ENCODE data around the gene RNGTT. TPM values are rescaled to one million over a fixed set of nuclear protein-coding genes. Genes with fewer than 3 reads are reported as not detected.
A peak's percentile ranks its signal among the peaks of the same experiment; 100 is the strongest.

The RNGTT gene
- total and polyA plus RNA-seq, 12 donors: 2.6 to 29.6 (median 14.2) TPM

DNA sequence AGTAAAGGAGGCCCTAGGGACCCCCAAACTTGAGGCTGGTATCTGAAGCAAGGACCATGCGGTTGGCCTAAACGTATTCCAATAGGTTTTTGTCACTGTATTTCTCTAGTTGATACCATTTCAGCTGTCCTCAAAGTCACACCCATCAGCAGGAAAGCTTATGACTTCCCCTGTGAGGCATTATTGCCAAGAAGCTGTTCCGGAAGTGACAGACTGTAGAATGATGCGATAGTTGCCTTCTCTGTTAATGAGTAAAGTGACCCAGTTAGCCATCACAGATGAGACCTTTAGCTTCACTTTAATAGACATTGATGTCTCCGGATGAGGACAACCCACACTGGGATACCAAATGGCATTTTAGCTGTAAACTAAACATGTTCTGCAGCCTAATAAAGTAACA, 147.9 kb downstream of the RNGTT start:
- peaks cover 0 to 17% of the 10 kb centered on the region in 2 donors for H3K4me1 ChIP-seq (replicated peaks in 1 of 2)
- no peaks in the 10 kb centered on the region for H3K36me3 ChIP-seq (replicated peaks in 1 of 2)
- WGBS, 4 donors: 83 to 90% (median 87%) methylated on average over 5 of the region's 5 CpGs
- DNase-seq: no peak
- no peaks in the 10 kb centered on the region for H3K27me3 ChIP-seq
- H3K4me3 ChIP-seq: no peak overlapping the region
- TF ChIP-seq, protein P1, sequence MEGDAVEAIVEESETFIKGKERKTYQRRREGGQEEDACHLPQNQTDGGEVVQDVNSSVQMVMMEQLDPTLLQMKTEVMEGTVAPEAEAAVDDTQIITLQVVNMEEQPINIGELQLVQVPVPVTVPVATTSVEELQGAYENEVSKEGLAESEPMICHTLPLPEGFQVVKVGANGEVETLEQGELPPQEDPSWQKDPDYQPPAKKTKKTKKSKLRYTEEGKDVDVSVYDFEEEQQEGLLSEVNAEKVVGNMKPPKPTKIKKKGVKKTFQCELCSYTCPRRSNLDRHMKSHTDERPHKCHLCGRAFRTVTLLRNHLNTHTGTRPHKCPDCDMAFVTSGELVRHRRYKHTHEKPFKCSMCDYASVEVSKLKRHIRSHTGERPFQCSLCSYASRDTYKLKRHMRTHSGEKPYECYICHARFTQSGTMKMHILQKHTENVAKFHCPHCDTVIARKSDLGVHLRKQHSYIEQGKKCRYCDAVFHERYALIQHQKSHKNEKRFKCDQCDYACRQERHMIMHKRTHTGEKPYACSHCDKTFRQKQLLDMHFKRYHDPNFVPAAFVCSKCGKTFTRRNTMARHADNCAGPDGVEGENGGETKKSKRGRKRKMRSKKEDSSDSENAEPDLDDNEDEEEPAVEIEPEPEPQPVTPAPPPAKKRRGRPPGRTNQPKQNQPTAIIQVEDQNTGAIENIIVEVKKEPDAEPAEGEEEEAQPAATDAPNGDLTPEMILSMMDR (IDR thresholded peaks at IDR 0.05): no peak
- no peak for TF ChIP-seq POLR2A (IDR thresholded peaks at IDR 0.05)
- peak overlapping the region in 1 of 5 donors; percentile 12 for H3K27ac ChIP-seq
- intact Hi-C loops (cut with DNase I): no loop called here
- H3K9me3 ChIP-seq (replicated peaks in 1 of 3): peaks cover 0 to 4% (median 0%) of the 10 kb centered on the region in 3 donors

DNA sequence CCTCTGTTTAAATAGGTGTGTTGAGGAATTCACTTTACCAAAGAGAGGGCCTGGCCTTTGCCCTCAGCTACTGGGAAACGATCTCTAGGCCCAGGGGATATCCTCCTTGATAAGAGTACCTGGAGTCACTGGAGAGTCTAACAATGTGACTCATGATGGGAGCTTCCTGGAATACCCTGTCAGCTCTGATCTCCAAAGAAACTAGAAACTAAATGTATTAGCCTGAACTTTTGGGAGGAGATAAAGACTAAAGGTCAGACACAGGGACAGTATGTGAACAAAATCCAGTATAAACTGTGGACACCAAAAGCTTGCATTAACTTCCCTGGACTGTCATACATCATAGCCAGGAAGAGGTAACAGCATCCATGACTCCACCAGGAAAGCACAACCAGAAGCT, 148.5 kb downstream of the RNGTT start:
- Histone ChIP-seq H3K4me1 (replicated peaks in 1 of 2) (peaks cover 0 to 17% of the 10 kb centered on the region in 2 donors), H3K27me3 (no peaks in the 10 kb centered on the region), H3K36me3 (replicated peaks in 1 of 2) (no peaks in the 10 kb centered on the region), H3K4me3 (no peak overlapping the region), H3K9me3 (replicated peaks in 1 of 3) (peaks cover 0 to 4% (median 0%) of the 10 kb centered on the region in 3 donors), H3K27ac (no peak overlapping the region)
- TF ChIP-seq, protein P1 (IDR thresholded peaks at IDR 0.05): no peak
- TF ChIP-seq POLR2A (IDR thresholded peaks at IDR 0.05): no peak
- intact Hi-C loops (cut with DNase I): no loop called here
- peak in 3 of 7 donors; percentile 1 to 20 (median 18) for DNase-seq
- 32 to 50% (median 38%) methylated on average over 1 of the region's 1 CpG for WGBS, 4 donors

DNA sequence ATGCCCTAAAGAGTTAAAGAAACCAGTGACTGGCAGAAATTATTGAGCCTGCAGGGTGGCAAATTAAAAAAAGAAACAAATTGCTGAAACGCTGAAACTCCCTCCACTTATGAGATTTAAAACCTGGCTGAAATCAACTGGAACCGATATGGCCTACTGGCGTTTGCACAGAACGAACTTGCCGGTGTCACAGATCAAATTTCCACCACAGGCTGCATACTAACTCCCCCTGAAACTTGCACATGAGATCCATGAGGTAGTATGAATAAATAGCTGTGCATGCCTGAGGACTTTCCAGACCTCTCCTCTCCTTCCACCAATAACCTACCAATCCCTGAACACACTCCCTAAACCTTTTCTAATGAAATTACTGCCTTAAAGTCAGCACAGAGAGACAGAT, 150.4 kb downstream of the RNGTT start:
- TF ChIP-seq, protein P1 (IDR thresholded peaks at IDR 0.05): no peak
- TF ChIP-seq POLR2A (IDR thresholded peaks at IDR 0.05): no peak

DNA sequence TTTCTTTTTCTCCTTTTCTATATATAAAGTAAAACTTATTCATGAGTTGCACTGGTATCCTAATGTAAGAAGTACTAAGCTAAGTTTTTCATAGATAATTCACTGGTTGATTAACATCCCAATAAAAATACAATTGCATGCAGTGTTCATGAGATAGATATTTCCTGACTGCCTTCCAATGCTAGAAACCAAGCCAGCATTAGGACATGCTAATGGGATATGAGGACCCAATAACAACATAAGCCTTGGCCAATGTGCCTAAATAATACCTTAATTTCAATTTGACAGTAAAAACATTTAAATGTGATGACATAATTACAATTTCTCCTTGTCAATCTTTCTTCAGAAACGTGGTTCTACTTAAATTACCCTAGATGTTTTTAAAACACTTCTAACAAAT, 152.7 kb downstream of the RNGTT start:
- TF ChIP-seq POLR2A (IDR thresholded peaks at IDR 0.05): no peak
- TF ChIP-seq, protein P1 (IDR thresholded peaks at IDR 0.05): no peak
- no peaks in the 10 kb centered on the region for H3K36me3 ChIP-seq (replicated peaks in 1 of 2)

More for the DNA sequence above, 150.4 kb downstream of the RNGTT start:
- Histone ChIP-seq H3K4me3 (no peak overlapping the region), H3K27ac (no peak overlapping the region), H3K27me3 (no peaks in the 10 kb centered on the region), H3K36me3 (replicated peaks in 1 of 2) (no peaks in the 10 kb centered on the region), H3K9me3 (replicated peaks in 1 of 3) (peaks cover 0 to 4% (median 0%) of the 10 kb centered on the region in 3 donors), H3K4me1 (replicated peaks in 1 of 2) (peaks cover 0 to 17% of the 10 kb centered on the region in 2 donors)
- WGBS, 4 donors: 83 to 95% (median 88%) methylated on average over 5 of the region's 5 CpGs
- intact Hi-C loops (cut with DNase I): no loop called here
- DNase-seq: no peak

More for the DNA sequence above, 152.7 kb downstream of the RNGTT start:
- DNase-seq: no peak
- Histone ChIP-seq H3K4me1 (replicated peaks in 1 of 2) (peaks cover 0 to 17% of the 10 kb centered on the region in 2 donors), H3K27me3 (no peaks in the 10 kb centered on the region), H3K4me3 (no peak overlapping the region), H3K27ac (no peak overlapping the region), H3K9me3 (replicated peaks in 1 of 3) (peaks cover 0 to 7% (median 4%) of the 10 kb centered on the region in 3 donors)
- intact Hi-C loops (cut with DNase I): no loop called here
- 73 to 83% (median 80%) methylated on average over 1 of the region's 1 CpG for WGBS, 4 donors
